ENCODE measurements around the gene HRH1. TPM values are rescaled to one million over a fixed set of nuclear protein-coding genes. Genes with fewer than 3 reads are reported as not detected.
"Not testable (repeated sequence)": the region's sequence is repeated elsewhere in the genome, so short reads cannot be mapped to it uniquely, and the experiment has no call there.

HRH1 gene
- total RNA-seq, 2 donors from 2014 or later = 0.50 to 5.9 TPM

GRCh38 chr3:11170052-11170770 is 15.9 kb downstream of the HRH1 start:
- TF ChIP-seq POLR2A (IDR thresholded peaks at IDR 0.05) = no peak
- TF ChIP-seq POLR2AphosphoS5 (IDR thresholded peaks at IDR 0.05) = no peak
- TF ChIP-seq CTCF (IDR thresholded peaks at IDR 0.05) = no peak
- H3K27ac ChIP-seq = no peak overlapping the region
- DNase-seq (ENCODE audit: low spot score) = no peak

GRCh38 chr3:11172096-11172690 is 17.9 kb downstream of the HRH1 start:
- H3K27me3 ChIP-seq (replicated peaks; ENCODE audit: insufficient read depth) = no peaks in the 10 kb centered on the region
- no peak for DNase-seq (ENCODE audit: low spot score)
- H3K4me3 ChIP-seq = no peak overlapping the region
- H3K9me3 ChIP-seq = no peaks in the 10 kb centered on the region
- intact Hi-C loops (cut with DNase I) = no loop called here
- no peaks in the 10 kb centered on the region for H3K4me1 ChIP-seq (replicated peaks)
- TF ChIP-seq POLR2AphosphoS5 (IDR thresholded peaks at IDR 0.05) (no peak), POLR2A (IDR thresholded peaks at IDR 0.05) (no peak), CTCF (IDR thresholded peaks at IDR 0.05) (no peak)
- no peak overlapping the region for H3K27ac ChIP-seq
- H3K36me3 ChIP-seq = no peaks in the 10 kb centered on the region
- WGBS = 50% methylated on average over 4 of the region's 4 CpGs

More at GRCh38 chr3:11170052-11170770, 15.9 kb downstream of the HRH1 start:
- Histone ChIP-seq H3K36me3 (no peaks in the 10 kb centered on the region), H3K4me1 (replicated peaks) (no peaks in the 10 kb centered on the region), H3K9me3 (no peaks in the 10 kb centered on the region), H3K27me3 (replicated peaks; ENCODE audit: insufficient read depth) (no peaks in the 10 kb centered on the region), H3K4me3 (no peak overlapping the region)
- intact Hi-C loops (cut with DNase I) = no loop called here
- WGBS = 63% methylated on average over 21 of the region's 21 CpGs

- Histone ChIP-seq H3K27ac (no peak overlapping the region), H3K36me3 (no peaks in the 10 kb centered on the region), H3K9me3 (no peaks in the 10 kb centered on the region), H3K4me1 (replicated peaks) (no peaks in the 10 kb centered on the region), H3K4me3 (no peak overlapping the region), H3K27me3 (replicated peaks; ENCODE audit: insufficient read depth) (no peaks in the 10 kb centered on the region)
- intact Hi-C loops (cut with DNase I) = no loop called here
- WGBS = 86% methylated on average over 4 of the region's 4 CpGs
- no peak for TF ChIP-seq POLR2AphosphoS5 (IDR thresholded peaks at IDR 0.05)
- no peak for TF ChIP-seq CTCF (IDR thresholded peaks at IDR 0.05)
- no peak for TF ChIP-seq POLR2A (IDR thresholded peaks at IDR 0.05)
- DNase-seq (ENCODE audit: low spot score) = no peak
Measured at GRCh38 chr3:11173828-11174465, 19.7 kb downstream of the HRH1 start.

- intact Hi-C loops (cut with DNase I) = no loop called here
- Histone ChIP-seq H3K4me3 (no peak overlapping the region), H3K27ac (no peak overlapping the region), H3K36me3 (no peaks in the 10 kb centered on the region), H3K27me3 (replicated peaks; ENCODE audit: insufficient read depth) (no peaks in the 10 kb centered on the region), H3K9me3 (no peaks in the 10 kb centered on the region), H3K4me1 (replicated peaks) (no peaks in the 10 kb centered on the region)
- DNase-seq (ENCODE audit: low spot score) = no peak
- TF ChIP-seq POLR2AphosphoS5 (IDR thresholded peaks at IDR 0.05) (no peak), POLR2A (IDR thresholded peaks at IDR 0.05) (no peak), CTCF (IDR thresholded peaks at IDR 0.05) (no peak)
- WGBS = 96% methylated on average over 8 of the region's 8 CpGs
Measured at GRCh38 chr3:11178421-11178820, 24.1 kb downstream of the HRH1 start.

- H3K27ac ChIP-seq; H3K27me3 ChIP-seq (replicated peaks; ENCODE audit: insufficient read depth); H3K4me3 ChIP-seq; DNase-seq (ENCODE audit: low spot score); H3K36me3 ChIP-seq; H3K4me1 ChIP-seq (replicated peaks); intact Hi-C loops (cut with DNase I); H3K9me3 ChIP-seq: not testable (repeated sequence)
- 90% methylated on average over 15 of the region's 15 CpGs for WGBS
Measured at GRCh38 chr3:11184328-11184969, 30.2 kb downstream of the HRH1 start.

Data from prostate gland (tissue), 2 donors.